ENCODE measurements around the gene GPSM1. TPM values are rescaled to one million over a fixed set of nuclear protein-coding genes. Genes with fewer than 3 reads are reported as not detected.

GPSM1 gene
- total RNA-seq, 1 experiment from 2014 or later: 26.9 TPM

DNA sequence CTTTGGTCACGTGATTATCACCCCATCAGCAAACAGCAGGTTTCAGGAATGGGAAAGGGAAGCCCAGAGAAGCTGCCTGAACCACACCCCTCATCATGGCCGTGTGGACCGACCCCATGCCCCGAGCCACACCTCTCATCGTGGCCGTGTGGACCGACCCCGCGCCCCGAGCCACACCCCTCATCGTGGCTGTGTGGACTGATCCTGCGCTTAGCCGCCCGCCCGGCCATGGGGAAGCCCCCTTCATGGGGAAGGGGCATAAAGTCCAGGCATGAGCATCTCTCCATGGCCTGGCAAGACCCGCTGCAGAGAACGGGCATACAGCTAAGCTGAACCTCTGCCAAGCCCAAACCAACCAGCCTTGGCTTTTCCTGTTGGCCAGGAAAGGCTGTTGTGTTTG, 66.2 kb downstream of the GPSM1 start:
- no TSS peak for BruUV-seq (replicated peaks)
- no peaks in the 10 kb centered on the region for H3K27me3 ChIP-seq (ENCODE audit: low read length)
- TF ChIP-seq EZH2 (IDR thresholded peaks at IDR 0.05; ENCODE audit: low read length, unreplicated experiment) (no peak), CTCF (conservative IDR thresholded peaks at IDR 0.05; ENCODE audit: low read depth, low read length) (no peak)
- no peaks in the 10 kb centered on the region for H3K9me2 ChIP-seq (replicated peaks; ENCODE audit: low read length)
- H3K79me2 ChIP-seq (ENCODE audit: low read length): peaks cover 8% of the 10 kb centered on the region
- no peak overlapping the region for H3K4me2 ChIP-seq (ENCODE audit: low read length)
- POLR2A ChIA-PET (ENCODE audit: unreplicated experiment): no interaction called here
- peaks cover 7% of the 10 kb centered on the region for H3K36me3 ChIP-seq (ENCODE audit: low read depth, low read length)
- H3K4me1 ChIP-seq (ENCODE audit: insufficient read depth, low read length): peaks cover 3% of the 10 kb centered on the region
- no peak for ATAC-seq
- CTCF ChIA-PET: no interaction called here
- H3K27ac ChIP-seq (ENCODE audit: low read length): no peak overlapping the region
- H3K9ac ChIP-seq (ENCODE audit: low read length): no peak overlapping the region
- no peak for DNase-seq
- no peak overlapping the region for H2AFZ ChIP-seq (ENCODE audit: low read length)
- no peaks in the 10 kb centered on the region for H3K9me3 ChIP-seq (ENCODE audit: low read length)
- no peak overlapping the region for H3K4me3 ChIP-seq (ENCODE audit: low read length)
- intact Hi-C loops (cut with micrococcal nuclease): no loop called here
- no peaks in the 10 kb centered on the region for H4K20me1 ChIP-seq (ENCODE audit: low read length)
- no peaks in the 10 kb centered on the region for H3F3A ChIP-seq (ENCODE audit: low read length, unreplicated experiment)

DNA sequence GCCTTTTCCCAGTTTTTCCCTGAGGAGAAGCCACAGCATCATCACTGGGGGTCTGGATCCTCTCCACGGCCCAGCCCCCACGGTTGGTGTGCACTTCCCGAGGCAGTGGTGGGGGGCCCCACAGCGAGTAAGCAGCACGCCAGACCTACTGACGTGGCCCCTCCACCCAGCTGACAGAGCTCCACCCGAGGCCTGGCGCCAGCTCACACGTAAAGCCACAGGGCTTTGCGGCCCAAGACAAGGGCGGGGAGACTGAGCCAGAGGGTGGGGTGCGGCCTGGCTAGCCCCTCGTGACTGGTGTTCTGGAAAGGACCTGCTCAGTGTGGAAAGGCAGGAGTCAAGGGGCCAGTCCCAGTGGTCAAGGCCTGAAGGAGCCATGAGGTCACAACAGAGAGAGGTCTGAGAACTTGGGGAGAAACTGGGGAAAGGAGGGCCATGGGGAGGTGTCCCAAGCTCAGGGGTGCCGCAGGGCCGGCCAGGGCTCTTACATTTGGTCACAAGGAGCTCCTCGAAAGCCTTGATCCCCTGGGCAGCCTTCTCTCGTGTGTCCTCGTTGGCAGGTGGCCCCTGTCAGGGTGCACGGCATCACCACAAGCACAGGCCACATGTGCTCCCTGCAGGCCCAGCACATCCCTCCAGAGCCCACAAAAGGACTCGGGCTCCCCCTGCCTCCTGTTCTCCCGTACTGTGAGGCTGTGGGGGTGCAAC, 67.1 kb downstream of the GPSM1 start:
- Histone ChIP-seq H3K4me1 (ENCODE audit: insufficient read depth, low read length) (peaks cover 8% of the 10 kb centered on the region), H3K27me3 (ENCODE audit: low read length) (no peaks in the 10 kb centered on the region), H3F3A (ENCODE audit: low read length, unreplicated experiment) (no peaks in the 10 kb centered on the region), H3K9me3 (ENCODE audit: low read length) (no peaks in the 10 kb centered on the region), H3K9ac (ENCODE audit: low read length) (no peak overlapping the region), H3K27ac (ENCODE audit: low read length) (no peak overlapping the region), H3K4me3 (ENCODE audit: low read length) (no peak overlapping the region), H3K4me2 (ENCODE audit: low read length) (no peak overlapping the region), H4K20me1 (ENCODE audit: low read length) (no peaks in the 10 kb centered on the region), H3K9me2 (replicated peaks; ENCODE audit: low read length) (no peaks in the 10 kb centered on the region), H2AFZ (ENCODE audit: low read length) (no peak overlapping the region), H3K79me2 (ENCODE audit: low read length) (peaks cover 18% of the 10 kb centered on the region), H3K36me3 (ENCODE audit: low read depth, low read length) (peaks cover 7% of the 10 kb centered on the region)
- BruUV-seq (replicated peaks): no TSS peak
- no peak for DNase-seq
- no peak for ATAC-seq
- intact Hi-C loops (cut with micrococcal nuclease): no loop called here
- TF ChIP-seq CTCF (conservative IDR thresholded peaks at IDR 0.05; ENCODE audit: low read depth, low read length) (no peak), EZH2 (IDR thresholded peaks at IDR 0.05; ENCODE audit: low read length, unreplicated experiment) (no peak), EZH2phosphoT487 (IDR thresholded peaks at IDR 0.05; ENCODE audit: borderline replicate concordance, low read length) (no peak)
- CTCF ChIA-PET: no interaction called here
- POLR2A ChIA-PET (ENCODE audit: unreplicated experiment): interaction anchor here (0.6 kb wide), 1 partner anchor 32 kb away, joined by 5 read pairs; no protein-coding TSS in a partner anchor

- DNase-seq (no peak), ATAC-seq (no peak)
- Histone ChIP-seq H3K4me1 (ENCODE audit: insufficient read depth, low read length) (peaks cover 8% of the 10 kb centered on the region), H3K9me2 (replicated peaks; ENCODE audit: low read length) (no peaks in the 10 kb centered on the region), H3K9me3 (ENCODE audit: low read length) (no peaks in the 10 kb centered on the region), H3K36me3 (ENCODE audit: low read depth, low read length) (peaks cover 7% of the 10 kb centered on the region), H3K27me3 (ENCODE audit: low read length) (no peaks in the 10 kb centered on the region), H3K4me3 (ENCODE audit: low read length) (no peak overlapping the region), H3F3A (ENCODE audit: low read length, unreplicated experiment) (no peaks in the 10 kb centered on the region), H3K27ac (ENCODE audit: low read length) (no peak overlapping the region), H2AFZ (ENCODE audit: low read length) (no peak overlapping the region), H3K9ac (ENCODE audit: low read length) (no peak overlapping the region), H3K79me2 (ENCODE audit: low read length) (peaks cover 23% of the 10 kb centered on the region), H4K20me1 (ENCODE audit: low read length) (no peaks in the 10 kb centered on the region), H3K4me2 (ENCODE audit: low read length) (no peak overlapping the region)
- ChIA-PET POLR2A (ENCODE audit: unreplicated experiment) (no interaction called here), CTCF (no interaction called here)
- intact Hi-C loops (cut with micrococcal nuclease): no loop called here
- TF ChIP-seq CTCF (conservative IDR thresholded peaks at IDR 0.05; ENCODE audit: low read depth, low read length): no peak
- no peak for TF ChIP-seq EZH2phosphoT487 (IDR thresholded peaks at IDR 0.05; ENCODE audit: borderline replicate concordance, low read length)
- TF ChIP-seq EZH2 (IDR thresholded peaks at IDR 0.05; ENCODE audit: low read length, unreplicated experiment): no peak
- no TSS peak for BruUV-seq (replicated peaks)
These were observed 67.6 kb downstream of the GPSM1 start for GRCh38 chr9:136395020-136395340.

Data from PC-3 (cell line).